ENCODE measurements around the gene EVA1A.

DNA sequence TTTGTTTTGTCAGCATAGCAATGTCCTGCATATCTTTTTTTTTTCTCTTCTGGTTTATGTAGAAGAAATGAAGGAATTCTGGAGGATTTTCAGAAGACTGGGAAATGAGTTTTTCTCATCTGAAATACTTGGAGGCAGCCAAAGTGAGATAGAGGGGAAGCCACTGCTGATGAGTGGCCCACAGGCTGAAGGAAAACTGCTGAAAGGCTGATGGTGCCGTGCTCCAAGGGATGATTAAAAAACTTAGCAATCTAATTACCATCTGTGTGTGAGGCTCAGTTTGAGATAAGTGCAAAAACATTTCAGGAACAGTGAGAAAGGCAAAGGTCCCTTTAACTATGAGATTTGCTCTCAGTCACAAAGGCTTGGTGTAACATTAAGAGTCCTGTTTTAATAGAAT is 98.5 kb downstream of the EVA1A start:
- TF ChIP-seq EZH2 (IDR thresholded peaks at IDR 0.05), result no peak
- no peak for TF ChIP-seq POLR2AphosphoS5 (IDR thresholded peaks at IDR 0.05; ENCODE audit: borderline replicate concordance, low read depth, low read length)
- no peak for TF ChIP-seq FOXP2 (optimal IDR thresholded peaks at IDR 0.05; ENCODE audit: control extremely low read depth, extremely low read length, insufficient read depth)

All from SK-N-MC (cell line).